Large intestine (tissue), 3 donors: Measurements from ENCODE around the gene RAD51D. TPM values are rescaled to one million over a fixed set of nuclear protein-coding genes. Genes with fewer than 3 reads are reported as not detected.
A peak's percentile ranks its signal among the peaks of the same experiment; 100 is the strongest.
"Not testable (repeated sequence)": the region's sequence is repeated elsewhere in the genome, so short reads cannot be mapped to it uniquely, and the experiment has no call there.

Experiments
- DNase-seq, 2 donors: peaks; one replicate each; pipeline versions ENCODE4 v3.0.0 to v3.0.0-alpha.2; 2013
- H3K27ac ChIP-seq: one replicate; pipeline ENCODE4 v1.5.1; 2013; ENCODE audit warnings: low read length
- H3K27me3 ChIP-seq: 2 replicates; pipeline ENCODE4 v1.6.1; 2013; ENCODE audit warnings: low read length; ENCODE audit not compliant: control insufficient read depth, insufficient read depth
- H3K36me3 ChIP-seq: 2 replicates; pipeline ENCODE4 v1.6.1; 2013; ENCODE audit warnings: low read length; ENCODE audit not compliant: control insufficient read depth, insufficient read depth
- H3K4me1 ChIP-seq: one replicate; pipeline ENCODE4 v1.6.1; 2013; ENCODE audit warnings: low read length; ENCODE audit not compliant: control insufficient read depth, insufficient read depth
- H3K4me3 ChIP-seq: one replicate; pipeline ENCODE4 v1.5.1; 2013; ENCODE audit warnings: low read length
- H3K9me3 ChIP-seq: one replicate; pipeline ENCODE4 v1.6.1; 2013; ENCODE audit warnings: mild to moderate bottlenecking, low read depth, low read length, moderate library complexity; ENCODE audit not compliant: control insufficient read depth
- WGBS: methylation state at CpG from one replicate; pipeline ENCODE4 v1.1.5; 2013; ENCODE audit warnings: low lambda C conversion rate; ENCODE audit not compliant: insufficient coverage; 5-methylcytosine and 5-hydroxymethylcytosine counted together
- polyA plus RNA-seq: library from polyadenylated mRNA; unstranded; fragments of 120-200 nt; gene quantifications from one replicate; pipeline ENCODE4 v1.2.1, GENCODE V29; 2013

The RAD51D gene
- polyA plus RNA-seq, 1 donor: 14.4 TPM

DNA sequence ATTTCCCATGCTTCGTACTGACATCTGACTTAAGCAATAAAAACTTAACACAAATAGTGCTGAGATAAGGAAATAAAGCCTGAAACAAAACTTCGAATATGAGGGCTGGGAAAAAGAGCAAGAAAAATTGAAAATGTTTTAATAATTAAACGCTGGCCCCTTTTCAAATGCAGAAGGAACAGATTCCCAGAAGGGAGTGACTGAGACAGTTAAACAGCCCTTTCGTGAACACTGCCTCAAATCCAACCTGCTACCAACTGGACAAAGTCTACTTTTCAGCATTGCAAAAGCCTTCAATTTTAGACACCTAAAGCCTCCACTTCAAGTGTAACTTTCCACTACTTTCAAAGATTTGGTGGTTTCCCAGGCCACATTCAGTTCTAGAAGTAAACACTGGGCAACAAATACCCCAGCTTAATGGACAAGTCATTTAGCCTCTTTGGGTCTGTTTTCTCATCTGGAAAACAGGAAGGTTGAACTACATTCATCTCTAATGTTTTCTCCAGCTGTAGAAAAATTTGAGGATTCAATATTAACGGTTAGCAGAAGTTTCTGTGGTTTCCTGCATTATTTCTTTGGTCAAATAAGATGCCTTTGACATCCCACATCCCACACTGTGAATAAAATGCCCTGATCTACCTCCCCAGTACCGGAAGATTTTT lies 68.0 kb downstream of the RAD51D start:
- Histone ChIP-seq H3K4me3 (no peak overlapping the region), H3K4me1 (peaks cover 47% of the 10 kb centered on the region), H3K36me3 (no peaks in the 10 kb centered on the region), H3K9me3 (no peaks in the 10 kb centered on the region), H3K27ac (peak overlapping the region; percentile 92), H3K27me3 (no peaks in the 10 kb centered on the region)
- DNase-seq: peak in 1 of 2 donors; percentile 25
- 24% methylated on average over 3 of the region's 6 CpGs for WGBS

DNA sequence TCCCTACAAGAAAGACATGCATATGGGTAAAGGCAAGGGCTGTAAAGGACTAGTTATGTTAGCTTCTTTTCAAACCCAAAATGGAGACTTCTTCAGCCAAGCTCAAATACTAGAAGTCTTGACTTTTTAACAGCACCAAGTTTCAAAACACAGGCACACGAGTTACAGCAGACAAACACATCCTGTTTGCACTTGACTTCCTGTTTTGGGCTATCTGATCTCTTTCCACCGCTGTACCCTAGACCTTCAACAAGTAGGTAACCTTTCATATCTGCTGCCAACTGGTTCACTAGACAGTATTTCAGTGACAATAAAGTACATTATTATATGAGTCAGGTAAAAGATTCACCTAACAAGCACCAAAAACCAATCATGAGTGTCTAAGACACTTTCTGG lies 68.5 kb downstream of the RAD51D start:
- H3K36me3 ChIP-seq: no peaks in the 10 kb centered on the region
- peaks cover 52% of the 10 kb centered on the region for H3K4me1 ChIP-seq
- peak; percentile 68 to 86 for DNase-seq
- H3K27ac ChIP-seq: peak overlapping the region; percentile 92
- H3K27me3 ChIP-seq: no peaks in the 10 kb centered on the region
- WGBS: no CpG with 5 or more reads among the region's 2 CpGs
- H3K9me3 ChIP-seq: no peaks in the 10 kb centered on the region
- H3K4me3 ChIP-seq: no peak overlapping the region

DNA sequence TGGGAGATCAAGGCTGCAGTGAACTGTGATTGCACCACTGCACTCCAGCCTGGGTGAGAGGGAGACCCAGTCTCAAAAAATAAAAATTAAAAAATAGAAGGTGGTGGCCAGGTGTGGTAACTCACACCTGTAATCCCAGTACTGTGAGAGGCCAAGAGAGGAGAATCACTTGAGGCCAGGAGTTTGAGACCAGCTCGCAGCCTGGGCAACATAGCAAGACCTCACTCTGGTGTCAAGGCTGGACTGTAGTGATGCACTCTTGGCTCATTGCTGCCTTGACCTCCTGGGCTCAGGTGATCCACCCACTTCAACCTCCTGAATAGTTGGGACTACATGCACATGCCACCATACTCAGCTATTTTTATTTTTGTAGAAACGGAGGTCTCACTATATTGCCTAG lies 69.5 kb downstream of the RAD51D start:
- WGBS: 100% methylated on average over 1 of the region's 2 CpGs
- H3K27ac ChIP-seq: peak overlapping the region; percentile 92
- H3K4me3 ChIP-seq: no peak overlapping the region
- no peak for DNase-seq
- no peaks in the 10 kb centered on the region for H3K9me3 ChIP-seq
- H3K27me3 ChIP-seq: no peaks in the 10 kb centered on the region
- no peaks in the 10 kb centered on the region for H3K36me3 ChIP-seq
- H3K4me1 ChIP-seq: peaks cover 59% of the 10 kb centered on the region

DNA sequence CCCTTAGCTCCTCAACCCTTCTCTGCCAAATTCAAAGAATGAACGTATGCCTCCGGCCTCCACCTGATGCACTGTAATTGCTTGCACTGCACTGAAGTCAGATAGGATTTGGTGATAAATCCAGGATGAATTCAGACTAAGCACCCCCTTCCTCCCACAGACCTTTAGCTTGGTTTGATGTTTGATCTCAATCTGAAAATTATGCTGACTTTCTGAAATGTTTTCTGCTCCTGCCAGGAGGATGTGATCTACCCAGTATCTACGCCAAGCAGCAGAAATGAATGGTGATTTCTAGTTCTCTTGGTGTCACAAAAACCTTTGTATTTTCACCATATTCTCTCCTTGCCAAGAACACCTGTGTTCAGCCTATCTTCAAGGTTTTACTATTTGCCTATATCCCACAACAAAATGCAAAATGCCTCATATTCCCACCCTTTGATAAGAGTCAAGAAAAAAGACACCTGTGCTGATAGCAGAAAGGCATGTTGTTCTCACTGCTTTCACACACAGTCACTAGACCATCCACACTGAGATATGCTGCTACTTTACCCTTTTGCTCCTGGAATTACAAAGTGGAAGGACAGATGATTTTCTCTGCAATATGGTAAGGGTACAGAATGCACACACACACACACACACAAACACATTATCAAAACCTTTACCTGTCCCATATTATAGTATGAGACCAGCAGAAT lies 70.8 kb downstream of the RAD51D start:
- Histone ChIP-seq H3K36me3 (no peaks in the 10 kb centered on the region), H3K27me3 (no peaks in the 10 kb centered on the region), H3K9me3 (no peaks in the 10 kb centered on the region), H3K27ac (peak overlapping the region; percentile 21), H3K4me1 (peaks cover 71% of the 10 kb centered on the region), H3K4me3 (no peak overlapping the region)
- DNase-seq: peak in 1 of 2 donors; percentile 41
- WGBS: no CpG with 5 or more reads among the region's 3 CpGs

- DNase-seq: peak; percentile 61 to 79
- WGBS: 20% methylated on average over 1 of the region's 5 CpGs
Measured at GRCh38 chr17:35046740-35047283, 72.8 kb downstream of the RAD51D start.

GRCh38 chr17:35046245-35046644 lies 73.4 kb downstream of the RAD51D start:
- peaks cover 2% of the 10 kb centered on the region for H3K36me3 ChIP-seq
- no peaks in the 10 kb centered on the region for H3K9me3 ChIP-seq
- peak in 1 of 2 donors; percentile 22 for DNase-seq
- no peaks in the 10 kb centered on the region for H3K27me3 ChIP-seq
- H3K4me3 ChIP-seq: no peak overlapping the region
- H3K27ac ChIP-seq: peak overlapping the region; percentile 90
- H3K4me1 ChIP-seq: peaks cover 52% of the 10 kb centered on the region
- WGBS: 73% methylated on average over 3 of the region's 4 CpGs

More at GRCh38 chr17:35046740-35047283, 72.8 kb downstream of the RAD51D start:
- Histone ChIP-seq H3K27me3 (no peaks in the 10 kb centered on the region), H3K4me1 (peaks cover 55% of the 10 kb centered on the region), H3K36me3 (peaks cover 1% of the 10 kb centered on the region), H3K27ac (peak overlapping the region; percentile 90), H3K4me3 (peak overlapping the region; percentile 13), H3K9me3 (no peaks in the 10 kb centered on the region)

GRCh38 chr17:35045458-35045979 lies 74.1 kb downstream of the RAD51D start:
- not testable (repeated sequence) for H3K9me3 ChIP-seq, H3K27me3 ChIP-seq, H3K36me3 ChIP-seq, H3K4me3 ChIP-seq
- peak in 1 of 2 donors; percentile 81 for DNase-seq
- peak overlapping the region; percentile 90 for H3K27ac ChIP-seq
- H3K4me1 ChIP-seq: peaks cover 46% of the 10 kb centered on the region
- no CpG with 5 or more reads among the region's 13 CpGs for WGBS

GRCh38 chr17:35044181-35044580 lies 75.5 kb downstream of the RAD51D start:
- Histone ChIP-seq H3K4me3 (no peak overlapping the region), H3K27ac (peak overlapping the region; percentile 90), H3K9me3 (no peaks in the 10 kb centered on the region), H3K27me3 (no peaks in the 10 kb centered on the region), H3K4me1 (peaks cover 37% of the 10 kb centered on the region), H3K36me3 (peaks cover 2% of the 10 kb centered on the region)
- DNase-seq: no peak
- no CpG with 5 or more reads among the region's 8 CpGs for WGBS
